Measurements from ENCODE around the gene TLE7.

The TLE7 gene

GRCh38 chr16:71412270-71413160 is 29.3 kb downstream of the TLE7 start:
- DNase-seq: peak; percentile 85

DNA sequence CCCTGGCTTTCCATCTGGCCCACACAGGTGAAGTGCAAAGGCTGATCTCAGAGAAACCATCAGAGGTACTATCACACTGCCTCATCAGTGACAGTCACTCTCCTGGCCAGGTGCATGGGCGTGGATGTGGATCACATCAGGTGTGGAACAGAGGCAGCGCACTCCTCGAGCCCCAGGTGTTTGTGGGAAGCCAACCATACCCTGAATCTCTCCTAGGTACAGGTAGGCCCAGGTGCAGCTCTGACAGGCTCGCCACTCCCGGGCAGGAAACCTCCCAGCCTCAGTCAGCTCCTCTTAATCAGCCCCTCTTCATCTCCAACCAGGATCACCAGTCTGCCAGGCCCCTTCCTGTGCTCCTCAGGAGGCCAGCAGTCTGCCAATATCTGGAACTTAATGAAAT is 31.7 kb downstream of the TLE7 start:
- no peak for DNase-seq

DNA sequence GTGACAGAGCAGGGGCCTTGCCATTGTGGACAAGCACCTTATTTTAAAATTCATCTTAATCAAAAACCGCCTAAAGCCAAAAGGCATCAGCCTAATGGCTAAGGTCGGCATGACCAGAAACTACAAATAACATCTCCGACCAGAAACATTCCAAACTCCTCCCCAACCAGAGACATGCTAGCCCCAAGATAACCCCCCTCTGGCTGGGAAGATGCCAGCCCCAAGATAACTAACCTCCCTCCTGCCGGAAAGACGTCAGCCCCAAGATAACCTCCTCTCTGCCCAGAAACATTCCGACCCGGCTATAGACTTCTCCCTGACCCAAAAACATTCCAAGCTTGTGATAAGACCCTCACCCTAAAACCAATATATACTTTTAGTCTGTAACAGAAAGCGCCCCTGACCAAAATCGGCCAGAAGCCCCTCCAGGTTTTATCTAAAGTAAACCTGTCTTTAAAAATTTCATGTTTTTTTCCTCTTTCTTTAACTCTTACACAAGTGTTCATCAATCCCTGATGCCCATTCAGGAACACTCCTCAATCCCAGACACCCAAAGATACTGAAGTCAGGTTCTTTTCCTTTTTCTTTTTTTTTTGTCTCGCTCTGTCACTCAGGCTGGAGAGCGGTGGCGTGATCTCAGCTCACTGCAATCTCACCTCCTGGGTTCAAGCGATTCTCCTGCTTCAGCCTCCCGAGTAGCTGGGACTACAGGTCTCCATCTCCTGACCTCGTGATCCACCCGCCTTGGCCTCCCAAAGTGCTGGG is 32.7 kb downstream of the TLE7 start:
- peak; percentile 17 for DNase-seq

GRCh38 chr16:71408536-71408935 is 33.3 kb downstream of the TLE7 start:
- no peak for DNase-seq

- peak; percentile 60 for DNase-seq
Measured at GRCh38 chr16:71407731-71408130, 34.1 kb downstream of the TLE7 start.

DNA sequence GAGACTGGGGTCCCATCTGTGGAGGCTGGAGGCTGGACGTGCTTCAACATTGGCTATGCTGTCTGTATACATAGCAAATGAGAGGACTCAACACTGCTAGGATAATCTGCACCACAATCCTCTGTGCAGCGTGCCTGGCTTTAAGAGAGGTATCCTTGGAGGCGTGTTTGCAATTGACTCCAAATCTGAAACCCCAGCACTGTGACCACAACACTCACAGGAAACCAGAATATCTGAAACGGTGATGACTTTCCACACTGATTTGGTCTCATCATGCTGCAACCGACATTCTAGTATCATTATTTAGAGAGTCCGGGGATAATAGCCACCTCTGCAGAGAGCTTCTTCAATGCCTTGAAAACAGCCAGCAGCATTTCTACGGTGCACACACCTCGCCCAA is 35.1 kb downstream of the TLE7 start:
- DNase-seq: no peak

DNA sequence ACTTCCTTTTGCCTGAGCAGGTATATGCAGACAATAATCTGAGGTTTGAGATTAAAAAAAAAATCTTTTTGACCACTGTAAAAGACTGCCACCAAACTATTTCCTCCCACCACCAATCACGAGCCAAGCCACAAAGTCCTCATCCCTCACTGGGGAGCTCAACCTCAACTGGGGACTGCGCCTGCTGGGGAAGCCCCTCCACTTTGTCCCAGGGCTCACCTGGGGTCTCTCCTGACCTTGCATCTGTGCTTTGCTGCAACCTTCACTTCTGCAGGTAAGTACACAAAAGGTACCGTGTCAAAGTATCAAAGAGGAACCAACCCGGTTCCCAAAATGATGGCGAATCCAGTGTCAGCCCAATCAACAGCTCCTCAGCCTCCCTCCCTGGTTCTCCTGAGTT is 35.5 kb downstream of the TLE7 start:
- no peak for DNase-seq

GRCh38 chr16:71404364-71404763 is 37.5 kb downstream of the TLE7 start:
- no peak for DNase-seq

DNA sequence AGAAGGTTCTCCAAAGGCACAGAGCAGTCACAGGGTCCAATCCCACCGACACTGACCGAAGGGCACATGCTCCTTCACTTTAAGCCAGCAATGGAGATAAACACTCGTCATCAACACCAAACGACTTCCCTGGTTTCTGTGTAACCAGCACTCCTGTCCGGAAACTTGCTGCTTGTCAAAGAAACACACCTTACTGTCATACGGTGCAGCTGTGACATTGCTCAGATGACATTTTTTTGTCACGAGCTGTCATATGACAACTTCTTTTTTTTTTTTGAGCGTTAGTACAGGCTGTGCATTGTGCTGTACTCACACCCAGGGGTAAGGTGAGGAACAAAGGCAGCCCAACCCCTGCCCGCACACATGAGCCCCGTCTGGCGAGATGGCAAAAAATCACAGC is 39.2 kb downstream of the TLE7 start:
- DNase-seq: no peak

- no peak for DNase-seq
Measured at GRCh38 chr16:71402007-71402406, 39.8 kb downstream of the TLE7 start.

DNA sequence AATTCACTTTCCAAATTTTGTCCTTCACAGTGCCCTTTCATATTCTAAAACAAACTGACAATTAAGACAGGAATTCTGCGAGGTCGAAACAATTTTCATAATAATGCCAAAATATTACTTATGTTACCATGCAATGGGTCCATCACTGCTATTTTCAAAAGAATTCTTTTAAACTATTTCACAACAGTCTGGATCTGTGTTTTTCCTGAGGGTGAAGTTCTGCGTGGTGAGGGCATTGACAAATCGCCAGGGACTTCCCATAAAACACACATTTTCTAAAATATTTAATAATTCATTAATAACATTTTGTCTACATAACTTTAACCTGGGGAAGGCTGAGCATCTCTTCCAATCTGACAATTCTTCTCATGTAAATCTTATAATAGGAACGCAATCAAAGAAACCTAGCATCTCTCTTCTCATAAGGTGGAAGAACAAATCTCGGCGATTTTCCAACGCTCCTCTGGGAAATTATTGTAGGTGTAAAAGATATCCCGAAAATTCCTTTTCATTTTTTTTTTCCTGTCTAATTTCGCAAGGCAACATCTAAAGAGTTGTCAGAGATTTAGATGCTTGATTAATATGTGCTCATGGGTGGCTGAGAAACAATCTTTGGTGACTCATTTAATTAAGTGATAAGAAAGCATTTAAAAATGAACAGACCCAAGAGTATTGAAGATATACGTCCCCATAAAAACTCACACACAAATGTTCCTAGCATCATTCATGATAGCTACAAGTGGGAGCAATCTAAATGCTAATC is 41.9 kb downstream of the TLE7 start:
- no peak for DNase-seq

DNA sequence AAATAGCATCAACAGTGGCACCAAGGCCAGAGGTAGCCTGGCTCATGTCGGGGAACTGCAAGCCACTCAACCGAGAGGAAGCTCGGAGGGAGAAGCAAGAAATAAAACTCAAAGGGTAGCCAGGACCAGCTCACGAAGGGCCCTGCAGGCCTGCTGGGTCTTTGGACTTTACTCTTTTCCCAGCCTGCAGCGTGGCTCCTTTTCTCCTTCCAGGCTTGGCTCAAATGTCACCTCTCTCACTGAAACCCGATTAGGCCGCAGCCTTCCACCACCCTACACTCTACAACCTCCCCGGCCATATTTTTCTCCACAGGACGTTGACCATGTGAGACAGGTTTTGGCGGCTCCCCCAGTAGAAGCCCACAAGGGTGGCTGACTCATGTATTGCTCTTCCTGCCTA is 45.3 kb downstream of the TLE7 start:
- DNase-seq: no peak

- DNase-seq: no peak
Measured at GRCh38 chr16:71389330-71389729, 52.5 kb downstream of the TLE7 start.

DNA sequence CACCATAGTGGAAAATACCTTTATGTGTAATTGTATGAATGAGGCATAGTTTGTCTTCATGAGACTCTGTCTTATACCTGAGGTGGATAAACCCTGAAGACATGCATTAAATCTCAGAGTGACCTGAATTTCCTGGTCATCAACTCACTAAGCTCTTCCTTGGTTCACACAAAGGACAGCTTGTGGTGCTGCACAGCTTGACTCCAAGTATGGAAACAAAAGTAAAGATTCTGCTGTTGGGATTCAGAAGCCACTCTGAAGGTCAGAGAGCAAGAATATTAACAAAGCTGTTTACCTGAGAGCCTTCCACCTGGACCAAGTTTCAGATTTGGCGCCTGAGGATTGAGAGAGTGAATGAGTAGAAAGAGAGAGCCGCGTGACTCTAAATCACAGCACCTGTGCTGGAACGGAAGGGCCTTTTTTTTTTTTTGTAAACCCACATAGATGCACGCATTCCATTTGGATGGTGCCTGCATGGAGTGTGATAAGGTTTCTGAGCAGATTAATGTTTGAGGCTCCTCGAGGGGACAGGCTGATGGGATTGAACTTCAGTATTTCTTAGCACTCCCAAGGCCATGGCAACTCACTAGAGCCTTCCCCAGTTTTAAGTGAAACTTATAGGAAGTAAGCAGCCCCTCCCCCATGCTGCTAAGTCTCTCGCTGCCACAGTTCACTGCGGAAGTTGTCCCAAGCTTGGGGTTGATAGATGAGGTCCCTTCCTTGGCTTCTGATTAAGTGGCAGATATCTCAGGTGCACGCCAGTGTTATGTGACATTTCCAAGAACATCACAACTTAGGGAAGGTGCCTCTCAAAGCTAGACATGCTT is 54.6 kb downstream of the TLE7 start:
- peak; percentile 34 for DNase-seq

DNA sequence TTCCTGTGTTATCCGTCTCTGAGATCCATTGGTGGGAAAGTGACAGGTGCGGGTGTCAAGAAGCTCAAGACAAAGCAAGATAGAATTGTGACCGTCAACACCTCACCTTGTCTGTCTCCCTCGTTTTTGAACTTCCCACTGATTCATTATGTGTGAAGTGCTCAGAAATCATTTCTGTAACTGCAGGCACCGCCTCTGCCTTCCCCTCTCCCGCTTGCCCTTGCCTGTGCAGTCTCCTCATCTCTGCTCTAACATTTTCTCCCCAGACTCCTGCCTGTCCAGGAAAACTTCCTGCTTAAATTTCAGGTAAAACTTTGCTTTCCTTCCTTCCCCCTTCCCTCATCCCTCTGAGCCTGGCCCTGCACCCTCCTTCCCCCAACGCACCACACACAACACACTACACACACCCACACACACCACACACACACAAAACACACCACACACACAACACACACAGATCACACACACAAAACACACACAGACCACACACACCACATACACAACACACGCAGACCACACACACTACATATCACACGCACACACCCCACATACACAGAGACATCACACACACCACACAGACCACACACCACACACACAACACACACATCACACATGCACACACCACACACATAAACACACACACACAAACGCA is 57.7 kb downstream of the TLE7 start:
- no peak for DNase-seq

- no peak for DNase-seq
Measured at GRCh38 chr16:71383054-71383773, 58.6 kb downstream of the TLE7 start.

DNA sequence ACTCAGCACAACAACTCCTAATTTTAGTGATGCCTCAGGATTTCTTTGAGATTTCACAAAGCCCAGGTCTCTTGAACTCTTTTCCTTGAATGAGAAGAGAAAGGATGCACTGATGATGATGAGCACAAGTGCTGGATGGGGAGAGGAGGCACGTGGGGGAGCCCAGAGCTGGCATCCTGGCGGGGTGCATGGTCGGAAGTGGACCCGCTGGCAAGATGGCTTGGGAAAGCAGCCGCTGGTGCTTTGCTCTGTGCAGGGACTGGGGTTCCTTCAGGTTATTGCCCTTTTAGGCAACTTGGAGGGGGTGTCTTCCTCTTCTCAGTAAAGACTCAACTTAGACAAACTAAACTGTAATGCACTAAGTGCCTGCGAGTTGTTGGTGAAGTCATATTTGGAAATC is 61.0 kb downstream of the TLE7 start:
- DNase-seq: no peak

Data from OCI-M1 (cell line).